Measurements from ENCODE around the gene DNER.

DNER gene

GRCh38 chr2:229434187-229434586 lies 280.2 kb downstream of the DNER start:
- DNase-seq (ENCODE audit: low read depth) = no peak

- no peak for DNase-seq (ENCODE audit: low read depth)
Observed at GRCh38 chr2:229433351-229433750, 281.0 kb downstream of the DNER start.

- DNase-seq (ENCODE audit: low read depth) = no peak
Observed at GRCh38 chr2:229431327-229431954, 282.9 kb downstream of the DNER start.

- no peak for DNase-seq (ENCODE audit: low read depth)
Observed at GRCh38 chr2:229429589-229429988, 284.8 kb downstream of the DNER start.

- DNase-seq (ENCODE audit: low read depth) = no peak
Observed at GRCh38 chr2:229426464-229426863, 287.9 kb downstream of the DNER start.

GRCh38 chr2:229425598-229425997 lies 288.8 kb downstream of the DNER start:
- no peak for DNase-seq (ENCODE audit: low read depth)

GRCh38 chr2:229422063-229422462 lies 292.3 kb downstream of the DNER start:
- no peak for DNase-seq (ENCODE audit: low read depth)

- DNase-seq (ENCODE audit: low read depth) = no peak
Observed at GRCh38 chr2:229419158-229419557, 295.2 kb downstream of the DNER start.

- no peak for DNase-seq (ENCODE audit: low read depth)
Observed at GRCh38 chr2:229417916-229418315, 296.4 kb downstream of the DNER start.

- DNase-seq (ENCODE audit: low read depth) = no peak
Observed at GRCh38 chr2:229417176-229417575, 297.2 kb downstream of the DNER start.

- DNase-seq (ENCODE audit: low read depth) = no peak
Observed at GRCh38 chr2:229416116-229416694, 298.1 kb downstream of the DNER start.

- DNase-seq (ENCODE audit: low read depth) = no peak
Observed at GRCh38 chr2:229414631-229415030, 299.7 kb downstream of the DNER start.

GRCh38 chr2:229412686-229413085 lies 301.7 kb downstream of the DNER start:
- no peak for DNase-seq (ENCODE audit: low read depth)

- DNase-seq (ENCODE audit: low read depth) = no peak
Observed at GRCh38 chr2:229410946-229411345, 303.4 kb downstream of the DNER start.

GRCh38 chr2:229410264-229410663 lies 304.1 kb downstream of the DNER start:
- DNase-seq (ENCODE audit: low read depth) = no peak

- no peak for DNase-seq (ENCODE audit: low read depth)
Observed at GRCh38 chr2:229409751-229410181, 304.6 kb downstream of the DNER start.

- no peak for DNase-seq (ENCODE audit: low read depth)
Observed at GRCh38 chr2:229408962-229409361, 305.4 kb downstream of the DNER start.

- DNase-seq (ENCODE audit: low read depth) = peak; percentile 69
Observed at GRCh38 chr2:229408356-229408755, 306.0 kb downstream of the DNER start.

GRCh38 chr2:229407170-229407569 lies 307.2 kb downstream of the DNER start:
- no peak for DNase-seq (ENCODE audit: low read depth)

- no peak for DNase-seq (ENCODE audit: low read depth)
Observed at GRCh38 chr2:229405796-229406195, 308.6 kb downstream of the DNER start.

GRCh38 chr2:229403296-229403695 lies 311.1 kb downstream of the DNER start:
- no peak for DNase-seq (ENCODE audit: low read depth)

GRCh38 chr2:229401171-229401865 lies 313.0 kb downstream of the DNER start:
- DNase-seq (ENCODE audit: low read depth) = no peak

- DNase-seq (ENCODE audit: low read depth) = no peak
Observed at GRCh38 chr2:229393926-229394325, 320.4 kb downstream of the DNER start.

Measured in HS-27A (cell line).